ENCODE data around the gene SFRP2.

DNA sequence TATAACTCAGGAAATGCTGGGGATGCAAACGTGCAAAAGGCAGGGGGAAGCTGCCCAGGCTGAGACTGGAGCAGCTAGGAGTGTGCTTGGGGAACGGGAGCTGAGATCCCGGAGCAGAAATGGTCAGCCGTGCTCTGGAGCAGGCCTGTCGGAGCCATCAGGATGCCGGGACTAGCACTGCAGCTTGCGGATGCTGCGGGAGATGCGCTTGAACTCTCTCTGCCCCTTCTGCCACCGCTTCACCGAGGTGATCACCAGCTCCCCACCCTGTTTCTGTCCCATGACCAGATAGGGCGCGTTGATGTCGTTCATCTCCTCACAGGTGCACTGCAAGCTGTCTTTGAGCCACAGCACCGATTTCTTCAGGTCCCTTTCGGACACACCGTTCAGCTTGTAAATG is 7.6 kb downstream of the SFRP2 start:
- no peak for TF ChIP-seq CTCF (IDR thresholded peaks at IDR 0.05)
- TF ChIP-seq SIN3A (IDR thresholded peaks at IDR 0.05; ENCODE audit: borderline replicate concordance, insufficient read depth, low read depth, low read length): no peak
- TF ChIP-seq POLR2AphosphoS5 (IDR thresholded peaks at IDR 0.05; ENCODE audit: low read depth, low read length): no peak
- no peak for TF ChIP-seq TCF7L2 (IDR thresholded peaks at IDR 0.05; ENCODE audit: low read depth, low read length)
